Upper lobe of left lung (tissue), 6 donors: ENCODE data around the gene EIF4G3. TPM values are rescaled to one million over a fixed set of nuclear protein-coding genes. Genes with fewer than 3 reads are reported as not detected.
A peak's percentile ranks its signal among the peaks of the same experiment; 100 is the strongest.

Source experiments
- ATAC-seq, 2 donors: fragments of 200-7000 bp; cut with Tn5 transposase; one replicate each; pipeline ENCODE4 v1.9.1; 2022; ENCODE audit warnings: mild to moderate bottlenecking in 2 of 2, moderate library complexity in 2 of 2; ENCODE audit not compliant: low FRiP score in 2 of 2
- DNase-seq, 2 donors: peaks; one replicate each; pipeline ENCODE4 v3.0.0-alpha.2; 2019 to 2020
- H3K27ac ChIP-seq, 4 donors: fragments of 200-600 bp; sonication (generic); one replicate each; pipeline ENCODE4 v1.5.1; 2016 to 2019
- H3K27me3 ChIP-seq, 4 donors: fragments of 200-600 bp; sonication (generic); one replicate each; pipeline ENCODE4 v1.5.1; 2017 to 2019
- H3K36me3 ChIP-seq, 4 donors: fragments of 200-600 bp; sonication (generic); one replicate each; pipeline ENCODE4 v1.5.1; 2016 to 2019
- H3K4me1 ChIP-seq, 4 donors: fragments of 200-600 bp; sonication (generic); one replicate each; pipeline ENCODE4 v1.5.1; 2018 to 2019
- H3K4me3 ChIP-seq, 4 donors: fragments of 200-600 bp; sonication (generic); one replicate each; pipeline ENCODE4 v1.5.1; 2017 to 2019; ENCODE audit warnings: mild to moderate bottlenecking in 2 of 4, moderate library complexity in 1 of 4
- H3K9me3 ChIP-seq, 4 donors: fragments of 200-600 bp; sonication (generic); one replicate each; pipeline ENCODE4 v1.5.1; 2018 to 2019
- CTCF ChIP-seq, 6 experiments: fragments of 450-650 bp in 4 of 6; fragments of 200-600 bp in 2 of 6; sonication (generic) in 2 of 6; IDR thresholded peaks; one replicate each; pipeline ENCODE4 v1.5.1; 2016 to 2019; ENCODE audit warnings: antibody characterized with exemption in 6 of 6
- EP300 ChIP-seq, 4 donors: sonication (generic); formaldehyde crosslinking; IDR thresholded peaks; one replicate each; pipeline ENCODE4 v1.5.1; 2017; ENCODE audit warnings: antibody characterized with exemption in 4 of 4, control low read depth in 2 of 4
- POLR2A ChIP-seq, 4 donors: fragments of 450-650 bp; IDR thresholded peaks; one replicate each; pipeline ENCODE4 v1.5.1; 2016 to 2017; ENCODE audit warnings: antibody characterized with exemption in 4 of 4, mild to moderate bottlenecking in 2 of 4
- POLR2AphosphoS5 ChIP-seq, 2 donors: sonication (generic); formaldehyde crosslinking; IDR thresholded peaks; one replicate each; pipeline ENCODE4 v1.5.1; 2017; ENCODE audit warnings: antibody characterized with exemption in 2 of 2
- WGBS, 2 donors: methylation state at CpG; one replicate each; pipeline ENCODE4 v1.1.5; 2017 to 2018; 5-methylcytosine and 5-hydroxymethylcytosine counted together
- total RNA-seq, 6 donors: library from RNA; depleted of rRNA in 4 of 6; stranded (reverse); fragments of >200 nt in 4 of 6; gene quantifications; one replicate each; pipeline versions ENCODE4 v1.1.0 to v1.2.1, GENCODE V29; 2016 to 2021
- donor health status: DM: no; HTN: no; CAD: no; lungs with moderate emphysema.
- donor health status: DM: no; HTN: yes; CAD: no; lungs with severe emphysema.

EIF4G3 gene
- 10 to 100 TPM; 23.7 to 75.4 (median 38.3) TPM for total RNA-seq

GRCh38 chr1:21176586-21177555, at the start of gene EIF4G3:
EIF4G3 (minus strand) TSS chr1:21176897; CDS start chr1:21002742, 174,155 bp downstream.
- Histone ChIP-seq H3K27me3 (no peaks in the 10 kb centered on the region), H3K4me1 (peaks cover 10 to 28% (median 15%) of the 10 kb centered on the region in 4 donors), H3K9me3 (no peaks in the 10 kb centered on the region), H3K36me3 (no peaks in the 10 kb centered on the region), H3K27ac (peak within 1 kb of the TSS; percentile 94 to 98 (median 95)), H3K4me3 (peak within 1 kb of the TSS; percentile 71 to 95 (median 87))
- ATAC-seq = peak; percentile 98 to 99
- 4% methylated on average over 14 to 50 of the region's 90 CpGs for WGBS, 2 donors
- DNase-seq = peak; percentile 97 to 98
- peak in 3 of 4 donors; percentile 56 to 82 (median 60) for TF ChIP-seq POLR2A (IDR thresholded peaks at IDR 0.05)
- TF ChIP-seq EP300 (IDR thresholded peaks at IDR 0.05) = no peak
- peak in 2 of 6 experiments; percentile 5 to 26 for TF ChIP-seq CTCF (IDR thresholded peaks at IDR 0.05)
- peak; percentile 79 to 81 for TF ChIP-seq POLR2AphosphoS5 (IDR thresholded peaks at IDR 0.05)

- H3K4me1 ChIP-seq = no peaks in the 10 kb centered on the region
- no peaks in the 10 kb centered on the region for H3K9me3 ChIP-seq
- ATAC-seq (no peak), DNase-seq (peak in 1 of 2 donors; percentile 72)
- no peak overlapping the region for H3K4me3 ChIP-seq
- H3K27me3 ChIP-seq = no peaks in the 10 kb centered on the region
- no peak for TF ChIP-seq EP300 (IDR thresholded peaks at IDR 0.05)
- TF ChIP-seq CTCF (IDR thresholded peaks at IDR 0.05) = no peak
- no peak for TF ChIP-seq POLR2A (IDR thresholded peaks at IDR 0.05)
- TF ChIP-seq POLR2AphosphoS5 (IDR thresholded peaks at IDR 0.05) = no peak
- WGBS, 2 donors = 96 to 100% methylated on average over 6 to 33 of the region's 33 CpGs
- H3K36me3 ChIP-seq = peaks cover 11 to 92% (median 69%) of the 10 kb centered on the region in 4 donors
- H3K27ac ChIP-seq = no peak overlapping the region
These were observed 48.4 kb upstream of the EIF4G3 start for GRCh38 chr1:21225065-21225464.

GRCh38 chr1:21220815-21221214, 44.1 kb upstream of the EIF4G3 start:
- H3K36me3 ChIP-seq = peaks cover 13 to 87% (median 64%) of the 10 kb centered on the region in 4 donors

GRCh38 chr1:21219674-21220073, 43.0 kb upstream of the EIF4G3 start:
- peaks cover 11 to 76% (median 53%) of the 10 kb centered on the region in 4 donors for H3K36me3 ChIP-seq

More at GRCh38 chr1:21220815-21221214, 44.1 kb upstream of the EIF4G3 start:
- H3K27ac ChIP-seq = no peak overlapping the region
- WGBS, 2 donors = 74 to 84% methylated on average over 6 to 7 of the region's 7 CpGs
- DNase-seq = no peak
- H3K4me3 ChIP-seq = no peak overlapping the region
- TF ChIP-seq POLR2A (IDR thresholded peaks at IDR 0.05) (no peak), EP300 (IDR thresholded peaks at IDR 0.05) (no peak), POLR2AphosphoS5 (IDR thresholded peaks at IDR 0.05) (no peak), CTCF (IDR thresholded peaks at IDR 0.05) (no peak)
- no peaks in the 10 kb centered on the region for H3K9me3 ChIP-seq
- H3K4me1 ChIP-seq = no peaks in the 10 kb centered on the region
- no peaks in the 10 kb centered on the region for H3K27me3 ChIP-seq
- no peak for ATAC-seq

More at GRCh38 chr1:21219674-21220073, 43.0 kb upstream of the EIF4G3 start:
- 93% methylated on average over 15 to 21 of the region's 21 CpGs for WGBS, 2 donors
- no peak for TF ChIP-seq CTCF (IDR thresholded peaks at IDR 0.05)
- no peak for TF ChIP-seq POLR2A (IDR thresholded peaks at IDR 0.05)
- no peak for TF ChIP-seq EP300 (IDR thresholded peaks at IDR 0.05)
- no peak for TF ChIP-seq POLR2AphosphoS5 (IDR thresholded peaks at IDR 0.05)
- ATAC-seq (no peak), DNase-seq (peak in 1 of 2 donors; percentile 51)
- no peak overlapping the region for H3K27ac ChIP-seq
- H3K4me3 ChIP-seq = no peak overlapping the region
- no peaks in the 10 kb centered on the region for H3K4me1 ChIP-seq
- H3K27me3 ChIP-seq = no peaks in the 10 kb centered on the region
- H3K9me3 ChIP-seq = no peaks in the 10 kb centered on the region
